Memory B cell (primary cell): Measurements from ENCODE around the gene HAUS5.
A peak's percentile ranks its signal among the peaks of the same experiment; 100 is the strongest.
"Not testable (repeated sequence)": the region's sequence is repeated elsewhere in the genome, so short reads cannot be mapped to it uniquely, and the experiment has no call there.

Source experiments
- ATAC-seq: fragments of 150-1000 bp; cut with Tn5 transposase; 2 replicates; pipeline ENCODE4 v1.10.0; 2021; ENCODE audit warnings: low read depth, mild to moderate bottlenecking, moderate library complexity
- DNase-seq, 2 donors: peaks; one replicate each; pipeline ENCODE4 v3.0.0; 2022; ENCODE audit warnings: low spot score in 2 of 2
- H3K27ac Mint-ChIP-seq: one replicate; pipeline ENCODE4 v1.8.0; 2022; ENCODE audit warnings: mild to moderate bottlenecking, moderate library complexity, mixed read lengths
- H3K27me3 Mint-ChIP-seq: one replicate; pipeline ENCODE4 v1.8.0; 2022; ENCODE audit warnings: mixed read lengths
- H3K36me3 Mint-ChIP-seq: one replicate; pipeline ENCODE4 v1.8.0; 2022; ENCODE audit warnings: mild to moderate bottlenecking, mixed read lengths
- H3K4me1 Mint-ChIP-seq: one replicate; pipeline ENCODE4 v1.8.0; 2022; ENCODE audit warnings: mixed read lengths
- H3K4me3 Mint-ChIP-seq: one replicate; pipeline ENCODE4 v1.8.0; 2022; ENCODE audit warnings: mild to moderate bottlenecking, moderate library complexity, mixed read lengths
- H3K9me3 Mint-ChIP-seq: one replicate; pipeline ENCODE4 v1.8.0; 2022; ENCODE audit warnings: mixed read lengths

The HAUS5 gene

GRCh38 chr19:35642312-35642711 is 29.8 kb downstream of the HAUS5 start:
- Mint-ChIP-seq H3K36me3 (peaks cover 5% of the 10 kb centered on the region), H3K27me3 (no peaks in the 10 kb centered on the region), H3K4me1 (peaks cover 20% of the 10 kb centered on the region), H3K9me3 (no peaks in the 10 kb centered on the region), H3K27ac (peak overlapping the region; percentile 38), H3K4me3 (peak overlapping the region; percentile 90)
- DNase-seq (no peak), ATAC-seq (no peak)

DNA sequence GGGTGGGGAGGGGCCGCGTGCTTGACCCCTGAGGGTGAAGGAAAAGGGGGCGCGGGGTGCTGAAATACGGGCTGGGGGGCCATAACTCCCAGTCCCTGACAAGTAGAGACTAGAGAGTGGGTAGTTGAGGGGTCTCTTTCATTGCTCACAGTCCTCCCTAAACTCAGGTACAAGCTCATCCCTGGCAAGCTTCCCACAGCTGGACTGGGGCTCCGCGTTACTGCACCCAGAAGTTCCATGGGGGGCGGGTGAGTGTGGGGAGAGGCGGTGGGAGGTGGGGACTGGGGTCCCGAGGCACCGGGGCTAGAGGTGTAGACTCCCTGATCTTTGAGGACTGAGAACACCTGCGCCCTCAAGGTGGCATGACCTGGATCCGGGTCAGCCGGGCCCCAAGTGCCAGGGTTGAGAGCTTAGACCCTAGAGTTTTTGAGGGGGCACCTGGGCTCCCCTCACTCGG is 30.3 kb downstream of the HAUS5 start:
- Mint-ChIP-seq H3K4me1 (peaks cover 20% of the 10 kb centered on the region), H3K4me3 (peak overlapping the region; percentile 90), H3K27ac (peak overlapping the region; percentile 38), H3K9me3 (no peaks in the 10 kb centered on the region), H3K36me3 (peaks cover 3% of the 10 kb centered on the region), H3K27me3 (no peaks in the 10 kb centered on the region)
- no peak for ATAC-seq
- DNase-seq = no peak

DNA sequence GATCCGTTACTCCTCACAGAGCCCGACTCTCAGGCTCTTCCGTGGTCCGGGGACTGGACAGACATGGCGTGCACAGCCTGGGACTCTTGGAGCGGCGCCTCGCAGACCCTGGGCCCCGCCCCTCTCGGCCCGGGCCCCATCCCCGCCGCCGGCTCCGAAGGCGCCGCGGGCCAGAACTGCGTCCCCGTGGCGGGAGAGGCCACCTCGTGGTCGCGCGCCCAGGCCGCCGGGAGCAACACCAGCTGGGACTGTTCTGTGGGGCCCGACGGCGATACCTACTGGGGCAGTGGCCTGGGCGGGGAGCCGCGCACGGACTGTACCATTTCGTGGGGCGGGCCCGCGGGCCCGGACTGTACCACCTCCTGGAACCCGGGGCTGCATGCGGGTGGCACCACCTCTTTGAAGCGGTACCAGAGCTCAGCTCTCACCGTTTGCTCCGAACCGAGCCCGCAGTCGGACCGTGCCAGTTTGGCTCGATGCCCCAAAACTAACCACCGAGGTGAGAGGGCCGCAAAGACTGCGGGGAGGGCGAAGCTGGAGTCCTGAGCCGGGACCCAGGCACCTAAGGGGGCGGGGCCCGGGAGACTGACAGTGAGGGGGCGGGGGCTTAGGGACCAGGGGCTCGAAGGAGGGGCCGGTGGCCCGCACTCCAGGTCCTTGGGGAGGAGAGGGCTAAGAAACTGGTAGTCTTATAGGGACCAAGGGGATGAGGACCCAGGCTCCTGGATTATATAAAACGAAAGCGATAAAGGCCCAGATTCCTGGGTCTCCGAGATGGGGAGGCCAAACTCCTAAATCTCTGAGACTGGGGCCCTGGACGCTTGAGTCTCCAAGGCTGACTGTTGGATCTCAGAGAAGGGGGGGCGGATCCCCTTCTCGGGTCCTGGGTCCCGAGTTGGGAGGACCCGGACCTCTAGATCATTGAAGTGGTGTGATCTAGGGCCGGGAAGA is 31.0 kb downstream of the HAUS5 start:
- no peaks in the 10 kb centered on the region for H3K9me3 Mint-ChIP-seq
- H3K36me3 Mint-ChIP-seq = no peaks in the 10 kb centered on the region
- H3K27ac Mint-ChIP-seq = peak overlapping the region; percentile 14
- H3K4me3 Mint-ChIP-seq = peak overlapping the region; percentile 90
- ATAC-seq = peak; percentile 47
- H3K4me1 Mint-ChIP-seq = peaks cover 20% of the 10 kb centered on the region
- no peaks in the 10 kb centered on the region for H3K27me3 Mint-ChIP-seq
- DNase-seq = peak; percentile 82 to 84

- H3K9me3 Mint-ChIP-seq = no peaks in the 10 kb centered on the region
- ATAC-seq (peak; percentile 76), DNase-seq (peak; percentile 79 to 92)
- peak overlapping the region; percentile 12 for H3K27ac Mint-ChIP-seq
- peaks cover 25% of the 10 kb centered on the region for H3K4me1 Mint-ChIP-seq
- no peaks in the 10 kb centered on the region for H3K27me3 Mint-ChIP-seq
- H3K4me3 Mint-ChIP-seq = peak overlapping the region; percentile 90
- H3K36me3 Mint-ChIP-seq = no peaks in the 10 kb centered on the region
Observed at GRCh38 chr19:35644206-35644986, 31.9 kb downstream of the HAUS5 start.

DNA sequence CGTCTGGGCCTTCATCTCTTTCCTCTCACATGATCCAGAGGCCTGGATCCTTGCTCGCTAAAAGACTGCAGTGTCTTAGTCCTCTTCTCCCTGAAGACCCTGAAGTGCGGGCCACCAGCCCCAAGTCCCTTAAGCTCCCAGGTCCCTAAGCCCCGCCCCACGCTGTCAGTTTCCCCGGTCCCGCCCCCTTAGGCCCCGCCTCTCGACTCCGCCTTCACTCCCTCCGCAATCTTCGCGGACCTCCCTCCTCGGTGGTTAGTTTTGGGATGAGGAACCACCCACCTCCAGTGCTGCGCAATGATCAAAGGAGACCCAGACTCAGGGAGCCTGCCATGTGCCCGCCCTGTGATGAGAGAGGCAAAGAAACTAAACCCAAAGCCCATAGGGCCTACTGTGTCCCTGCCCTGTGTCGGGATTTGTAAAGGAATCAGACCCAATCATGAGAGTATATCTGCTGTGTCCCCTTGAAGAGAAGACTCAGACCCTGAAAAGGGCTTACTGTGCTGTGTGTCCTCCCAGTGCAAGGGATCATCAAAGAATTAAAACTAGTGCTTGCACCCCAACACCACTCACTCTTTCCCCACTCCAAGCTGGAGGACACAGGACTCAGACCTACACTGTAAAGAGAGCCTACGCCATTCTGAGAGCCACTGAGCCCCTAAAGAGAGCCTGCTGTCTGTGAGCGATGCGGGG is 32.6 kb downstream of the HAUS5 start:
- no peak for ATAC-seq
- no peaks in the 10 kb centered on the region for H3K27me3 Mint-ChIP-seq
- peak; percentile 44 to 58 for DNase-seq
- peak overlapping the region; percentile 90 for H3K4me3 Mint-ChIP-seq
- H3K4me1 Mint-ChIP-seq = peaks cover 22% of the 10 kb centered on the region
- no peaks in the 10 kb centered on the region for H3K36me3 Mint-ChIP-seq
- peak overlapping the region; percentile 12 for H3K27ac Mint-ChIP-seq
- no peaks in the 10 kb centered on the region for H3K9me3 Mint-ChIP-seq

DNA sequence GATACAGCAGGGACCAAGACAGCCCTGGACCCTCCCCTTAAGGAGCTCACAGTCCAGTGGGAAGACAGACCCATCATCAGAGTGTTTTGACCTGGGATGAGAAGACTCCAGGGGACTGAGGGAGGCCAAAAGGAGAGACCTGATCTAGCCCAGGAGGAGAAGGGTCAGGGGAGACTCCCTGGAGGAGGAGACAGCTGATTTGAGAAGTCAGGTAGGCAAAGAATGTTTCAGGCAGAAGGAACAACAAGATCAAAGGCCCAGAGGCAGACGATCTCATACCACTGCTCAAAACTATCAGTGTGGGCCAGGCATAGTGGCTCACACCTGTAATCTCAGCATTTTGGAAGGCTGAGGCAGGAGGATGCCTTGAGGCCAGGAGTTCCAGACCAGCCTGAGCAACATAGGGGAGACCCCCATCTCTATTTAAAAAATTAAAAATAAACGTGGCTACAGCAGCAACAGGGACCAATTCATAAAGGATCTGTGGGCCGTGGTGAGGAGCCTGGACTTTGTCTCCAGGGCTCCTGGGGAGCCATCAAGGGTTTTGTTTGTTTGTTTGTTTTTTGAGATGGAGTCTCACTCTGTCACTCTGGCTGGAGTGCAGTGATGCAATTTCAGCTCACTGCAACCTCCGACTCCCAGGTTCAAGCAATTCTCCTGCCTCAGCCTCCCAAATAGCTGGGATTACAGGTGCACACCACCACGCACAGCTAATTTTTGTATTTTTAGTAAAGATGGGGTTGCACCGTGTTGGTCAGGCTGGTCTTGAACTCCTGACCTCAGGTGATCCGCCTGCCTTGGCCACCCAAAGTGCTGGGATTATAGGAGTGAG is 33.4 kb downstream of the HAUS5 start:
- Mint-ChIP-seq H3K27me3 (no peaks in the 10 kb centered on the region), H3K27ac (peak overlapping the region; percentile 12), H3K36me3 (no peaks in the 10 kb centered on the region), H3K4me3 (peak overlapping the region; percentile 90), H3K4me1 (peaks cover 22% of the 10 kb centered on the region), H3K9me3 (no peaks in the 10 kb centered on the region)
- DNase-seq (no peak), ATAC-seq (no peak)

- Mint-ChIP-seq H3K36me3 (peaks cover 9% of the 10 kb centered on the region), H3K9me3 (no peaks in the 10 kb centered on the region), H3K27ac (peak within 1 kb of the TSS; percentile 90), H3K4me1 (peaks cover 22% of the 10 kb centered on the region), H3K27me3 (no peaks in the 10 kb centered on the region), H3K4me3 (peak within 1 kb of the TSS; percentile 90)
- ATAC-seq = peak; percentile 70
- peak; percentile 75 to 91 for DNase-seq
Observed at GRCh38 chr19:35648017-35648961, 35.8 kb downstream of the HAUS5 start, which contains the start of gene COX6B1. COX6B1 (plus strand) TSS chr19:35648323; CDS start chr19:35651244, 2,921 bp downstream.

DNA sequence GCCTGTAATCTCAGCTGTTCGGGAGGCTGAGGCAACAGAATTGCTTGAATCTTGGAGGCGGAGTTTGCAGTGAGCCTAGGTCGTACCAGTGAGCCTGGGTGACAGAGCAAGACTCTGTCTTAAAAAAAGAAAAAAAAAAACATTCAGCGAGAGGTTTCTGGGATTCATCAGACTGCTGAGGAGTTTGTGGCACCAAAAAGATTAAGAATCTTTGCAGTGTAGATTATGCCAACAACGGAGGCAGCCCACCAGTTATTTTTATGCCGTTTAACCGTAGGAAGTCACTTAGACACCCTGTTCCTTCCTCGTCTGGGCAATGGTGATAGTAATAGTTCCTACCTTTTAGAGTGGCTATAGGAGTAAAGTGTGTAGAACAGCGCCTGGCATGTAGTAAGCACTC is 38.0 kb downstream of the HAUS5 start:
- H3K4me3 Mint-ChIP-seq = no peak overlapping the region
- no peaks in the 10 kb centered on the region for H3K9me3 Mint-ChIP-seq
- ATAC-seq (no peak), DNase-seq (no peak)
- peaks cover 10% of the 10 kb centered on the region for H3K4me1 Mint-ChIP-seq
- H3K36me3 Mint-ChIP-seq = peaks cover 15% of the 10 kb centered on the region
- no peaks in the 10 kb centered on the region for H3K27me3 Mint-ChIP-seq
- H3K27ac Mint-ChIP-seq = no peak overlapping the region

DNA sequence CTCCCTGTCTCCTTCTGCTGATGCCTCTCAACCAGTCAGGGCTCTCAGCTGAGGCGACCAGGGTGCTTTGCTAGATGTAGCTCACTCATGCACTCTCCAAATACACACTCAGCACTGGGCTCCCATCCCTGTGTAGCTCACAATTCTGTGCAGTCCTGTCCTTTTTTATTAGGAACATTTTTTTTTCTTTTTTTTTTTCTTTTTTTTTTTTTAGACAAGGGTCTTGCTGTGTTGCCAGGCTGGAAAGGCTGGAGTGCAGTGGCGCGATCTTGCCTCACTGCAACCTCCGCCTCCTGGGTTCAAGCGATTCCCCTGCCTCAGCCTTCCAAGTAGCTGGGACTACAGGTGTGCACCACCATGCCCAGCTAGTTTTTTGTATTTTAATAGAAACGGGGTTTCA is 42.3 kb downstream of the HAUS5 start:
- peaks cover 31% of the 10 kb centered on the region for H3K36me3 Mint-ChIP-seq
- H3K4me3 Mint-ChIP-seq, DNase-seq, H3K9me3 Mint-ChIP-seq, H3K4me1 Mint-ChIP-seq, H3K27me3 Mint-ChIP-seq, ATAC-seq, H3K27ac Mint-ChIP-seq: not testable (repeated sequence)

DNA sequence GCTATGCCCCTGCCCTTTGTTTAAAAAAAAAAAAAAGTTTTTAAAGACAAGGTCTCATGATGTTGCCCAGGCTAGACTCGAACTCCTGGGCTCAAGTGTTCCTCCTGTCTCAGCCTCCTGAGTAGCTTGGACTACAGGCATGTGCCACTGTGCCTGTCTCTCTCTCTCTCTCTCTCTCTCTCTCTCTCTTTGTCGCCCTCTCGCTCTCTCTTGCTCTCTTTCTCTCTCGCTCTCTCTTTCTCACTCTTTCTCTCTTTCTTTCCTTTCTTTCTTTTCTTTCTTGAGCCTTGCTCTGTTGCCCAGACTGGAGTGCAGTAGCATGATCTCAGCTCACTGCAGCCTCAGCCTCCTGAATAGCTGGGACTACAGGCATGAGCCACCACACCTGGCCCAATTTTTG is 43.1 kb downstream of the HAUS5 start:
- ATAC-seq (no peak), DNase-seq (no peak)
- H3K36me3 Mint-ChIP-seq = peaks cover 32% of the 10 kb centered on the region
- H3K4me1 Mint-ChIP-seq = peaks cover 9% of the 10 kb centered on the region
- H3K27ac Mint-ChIP-seq = no peak overlapping the region
- no peak overlapping the region for H3K4me3 Mint-ChIP-seq
- H3K9me3 Mint-ChIP-seq = no peaks in the 10 kb centered on the region
- H3K27me3 Mint-ChIP-seq = no peaks in the 10 kb centered on the region

DNA sequence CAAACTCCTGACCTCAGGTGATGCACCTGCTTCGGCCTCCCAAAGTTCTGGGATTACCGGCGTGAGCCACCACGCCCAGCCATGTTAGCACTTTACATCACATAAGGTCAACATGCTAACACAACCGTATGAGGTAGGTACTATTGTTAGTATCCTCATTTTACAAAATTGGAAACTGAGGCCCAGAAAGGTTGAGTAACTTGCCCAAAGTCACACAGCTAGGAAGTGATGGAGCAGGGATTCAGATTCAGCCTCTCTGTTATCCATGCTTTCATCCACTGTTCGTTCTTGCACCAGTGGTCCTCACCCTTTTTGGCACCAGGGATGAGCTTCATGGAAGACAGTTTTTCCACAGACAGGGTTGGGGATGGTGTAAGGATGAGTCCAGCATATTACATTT is 44.2 kb downstream of the HAUS5 start:
- peaks cover 8% of the 10 kb centered on the region for H3K4me1 Mint-ChIP-seq
- no peaks in the 10 kb centered on the region for H3K27me3 Mint-ChIP-seq
- peaks cover 32% of the 10 kb centered on the region for H3K36me3 Mint-ChIP-seq
- H3K27ac Mint-ChIP-seq = no peak overlapping the region
- ATAC-seq (no peak), DNase-seq (no peak)
- no peaks in the 10 kb centered on the region for H3K9me3 Mint-ChIP-seq
- H3K4me3 Mint-ChIP-seq = no peak overlapping the region

DNA sequence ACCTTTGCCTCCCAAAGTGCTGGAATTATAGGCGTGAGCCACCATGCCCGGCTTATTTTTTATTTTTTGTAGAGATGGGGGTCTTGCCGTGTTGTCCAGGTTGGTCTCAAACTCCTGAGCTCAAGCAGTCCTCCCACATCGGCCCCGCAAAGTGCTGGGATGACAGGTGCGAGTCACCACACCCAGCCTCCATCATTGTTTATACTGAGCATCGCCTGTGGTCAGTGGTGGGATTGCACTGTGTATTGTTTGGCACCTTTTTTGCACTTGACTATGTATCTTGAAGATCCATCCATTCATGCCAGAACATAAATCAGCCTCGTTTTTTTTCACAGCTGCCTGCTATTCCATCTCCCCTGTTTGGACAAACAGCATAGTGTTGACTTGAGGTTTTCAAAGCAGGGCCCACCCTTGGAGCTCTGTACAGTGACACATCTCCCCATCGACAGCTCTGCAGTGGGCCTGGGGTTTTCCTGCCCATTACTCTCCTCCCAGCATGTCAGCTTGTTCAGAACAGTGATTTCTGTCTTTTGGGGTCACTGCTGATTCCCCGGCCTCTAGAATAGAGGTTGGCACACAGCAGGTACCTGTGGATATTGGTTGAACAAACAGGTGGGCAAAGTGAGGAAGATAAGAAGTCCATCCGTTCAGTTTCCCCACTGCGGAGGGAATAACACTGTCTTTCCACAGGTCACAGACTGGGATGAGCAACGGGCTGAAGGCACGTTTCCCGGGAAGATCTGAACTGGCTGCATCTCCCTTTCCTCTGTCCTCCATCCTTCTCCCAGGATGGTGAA is 45.6 kb downstream of the HAUS5 start:
- no peak overlapping the region for H3K4me3 Mint-ChIP-seq
- ATAC-seq (no peak), DNase-seq (no peak)
- no peaks in the 10 kb centered on the region for H3K9me3 Mint-ChIP-seq
- no peak overlapping the region for H3K27ac Mint-ChIP-seq
- H3K36me3 Mint-ChIP-seq = peaks cover 34% of the 10 kb centered on the region
- H3K4me1 Mint-ChIP-seq = peaks cover 7% of the 10 kb centered on the region
- no peaks in the 10 kb centered on the region for H3K27me3 Mint-ChIP-seq
